ENCODE results near the gene C6orf15. TPM values are rescaled to one million over a fixed set of nuclear protein-coding genes. Genes with fewer than 3 reads are reported as not detected.

The C6orf15 gene
- total RNA-seq, 1 experiment from 2014 or later, result not detected

- H3K79me2 ChIP-seq (ENCODE audit: low read length), result no peaks in the 10 kb centered on the region
- no peak overlapping the region for H3K27ac ChIP-seq (ENCODE audit: low read length)
- H3K4me2 ChIP-seq (ENCODE audit: low read depth, low read length, poor library complexity, severe bottlenecking), result no peak overlapping the region
- no peak overlapping the region for H2AFZ ChIP-seq (ENCODE audit: low read length)
- no peaks in the 10 kb centered on the region for H3K4me1 ChIP-seq (ENCODE audit: low read length)
- H3K9me2 ChIP-seq (replicated peaks; ENCODE audit: insufficient read depth, low read length), result no peaks in the 10 kb centered on the region
- no peak overlapping the region for H3K9ac ChIP-seq (ENCODE audit: low read length)
- H3K27me3 ChIP-seq (ENCODE audit: low read length), result no peaks in the 10 kb centered on the region
- H3K4me3 ChIP-seq (ENCODE audit: low read length), result no peak overlapping the region
- no peaks in the 10 kb centered on the region for H4K20me1 ChIP-seq (ENCODE audit: insufficient read depth, low read depth, low read length)
- no peak for DNase-seq
- no peaks in the 10 kb centered on the region for H3K36me3 ChIP-seq (ENCODE audit: insufficient read depth, low read length)
- H3K9me3 ChIP-seq (ENCODE audit: low read length), result no peaks in the 10 kb centered on the region
Observed at GRCh38 chr6:31107052-31107451, 5.3 kb downstream of the C6orf15 start.

GRCh38 chr6:31103136-31103535 is 9.2 kb downstream of the C6orf15 start:
- Histone ChIP-seq H3K4me2 (ENCODE audit: low read depth, low read length, poor library complexity, severe bottlenecking) (no peak overlapping the region), H3K4me1 (ENCODE audit: low read length) (no peaks in the 10 kb centered on the region), H3K9ac (ENCODE audit: low read length) (no peak overlapping the region), H3K27me3 (ENCODE audit: low read length) (no peaks in the 10 kb centered on the region), H3K79me2 (ENCODE audit: low read length) (no peaks in the 10 kb centered on the region), H2AFZ (ENCODE audit: low read length) (no peak overlapping the region), H3K9me3 (ENCODE audit: low read length) (no peaks in the 10 kb centered on the region), H3K27ac (ENCODE audit: low read length) (no peak overlapping the region), H3K9me2 (replicated peaks; ENCODE audit: insufficient read depth, low read length) (no peaks in the 10 kb centered on the region), H3K4me3 (ENCODE audit: low read length) (no peak overlapping the region), H4K20me1 (ENCODE audit: insufficient read depth, low read depth, low read length) (no peaks in the 10 kb centered on the region), H3K36me3 (ENCODE audit: insufficient read depth, low read length) (no peaks in the 10 kb centered on the region)
- DNase-seq, result no peak

GRCh38 chr6:31098449-31098938 is 13.9 kb downstream of the C6orf15 start:
- Histone ChIP-seq H4K20me1 (ENCODE audit: insufficient read depth, low read depth, low read length) (no peaks in the 10 kb centered on the region), H3K4me1 (ENCODE audit: low read length) (no peaks in the 10 kb centered on the region), H3K4me3 (ENCODE audit: low read length) (no peak overlapping the region), H3K9me2 (replicated peaks; ENCODE audit: insufficient read depth, low read length) (no peaks in the 10 kb centered on the region), H3K36me3 (ENCODE audit: insufficient read depth, low read length) (no peaks in the 10 kb centered on the region), H3K27me3 (ENCODE audit: low read length) (no peaks in the 10 kb centered on the region), H3K79me2 (ENCODE audit: low read length) (no peaks in the 10 kb centered on the region), H2AFZ (ENCODE audit: low read length) (no peak overlapping the region), H3K9me3 (ENCODE audit: low read length) (no peaks in the 10 kb centered on the region), H3K9ac (ENCODE audit: low read length) (no peak overlapping the region), H3K27ac (ENCODE audit: low read length) (no peak overlapping the region), H3K4me2 (ENCODE audit: low read depth, low read length, poor library complexity, severe bottlenecking) (no peak overlapping the region)
- no peak for DNase-seq

GRCh38 chr6:31096656-31097055 is 15.7 kb downstream of the C6orf15 start:
- Histone ChIP-seq H3K36me3 (ENCODE audit: insufficient read depth, low read length) (no peaks in the 10 kb centered on the region), H3K9me2 (replicated peaks; ENCODE audit: insufficient read depth, low read length) (no peaks in the 10 kb centered on the region), H3K4me1 (ENCODE audit: low read length) (no peaks in the 10 kb centered on the region), H3K27ac (ENCODE audit: low read length) (no peak overlapping the region), H2AFZ (ENCODE audit: low read length) (no peak overlapping the region), H3K79me2 (ENCODE audit: low read length) (no peaks in the 10 kb centered on the region), H3K4me2 (ENCODE audit: low read depth, low read length, poor library complexity, severe bottlenecking) (no peak overlapping the region), H3K27me3 (ENCODE audit: low read length) (no peaks in the 10 kb centered on the region), H3K9ac (ENCODE audit: low read length) (no peak overlapping the region), H3K9me3 (ENCODE audit: low read length) (no peaks in the 10 kb centered on the region), H4K20me1 (ENCODE audit: insufficient read depth, low read depth, low read length) (no peaks in the 10 kb centered on the region), H3K4me3 (ENCODE audit: low read length) (no peak overlapping the region)
- no peak for DNase-seq

GRCh38 chr6:31096215-31096614 is 16.2 kb downstream of the C6orf15 start:
- no peaks in the 10 kb centered on the region for H4K20me1 ChIP-seq (ENCODE audit: insufficient read depth, low read depth, low read length)
- no peaks in the 10 kb centered on the region for H3K27me3 ChIP-seq (ENCODE audit: low read length)
- no peaks in the 10 kb centered on the region for H3K9me3 ChIP-seq (ENCODE audit: low read length)
- no peak for DNase-seq
- no peaks in the 10 kb centered on the region for H3K36me3 ChIP-seq (ENCODE audit: insufficient read depth, low read length)
- H3K9ac ChIP-seq (ENCODE audit: low read length), result no peak overlapping the region
- H3K4me2 ChIP-seq (ENCODE audit: low read depth, low read length, poor library complexity, severe bottlenecking), result no peak overlapping the region
- no peaks in the 10 kb centered on the region for H3K79me2 ChIP-seq (ENCODE audit: low read length)
- no peaks in the 10 kb centered on the region for H3K4me1 ChIP-seq (ENCODE audit: low read length)
- H2AFZ ChIP-seq (ENCODE audit: low read length), result no peak overlapping the region
- no peak overlapping the region for H3K27ac ChIP-seq (ENCODE audit: low read length)
- no peak overlapping the region for H3K4me3 ChIP-seq (ENCODE audit: low read length)
- H3K9me2 ChIP-seq (replicated peaks; ENCODE audit: insufficient read depth, low read length), result no peaks in the 10 kb centered on the region

- Histone ChIP-seq H3K27ac (ENCODE audit: low read length) (no peak overlapping the region), H3K9me3 (ENCODE audit: low read length) (no peaks in the 10 kb centered on the region), H3K36me3 (ENCODE audit: insufficient read depth, low read length) (no peaks in the 10 kb centered on the region), H3K4me1 (ENCODE audit: low read length) (no peaks in the 10 kb centered on the region), H3K79me2 (ENCODE audit: low read length) (no peaks in the 10 kb centered on the region), H3K9me2 (replicated peaks; ENCODE audit: insufficient read depth, low read length) (no peaks in the 10 kb centered on the region), H3K9ac (ENCODE audit: low read length) (no peak overlapping the region), H3K4me2 (ENCODE audit: low read depth, low read length, poor library complexity, severe bottlenecking) (no peak overlapping the region), H4K20me1 (ENCODE audit: insufficient read depth, low read depth, low read length) (no peaks in the 10 kb centered on the region), H3K27me3 (ENCODE audit: low read length) (no peaks in the 10 kb centered on the region), H2AFZ (ENCODE audit: low read length) (no peak overlapping the region), H3K4me3 (ENCODE audit: low read length) (no peak overlapping the region)
- no peak for DNase-seq
Observed at GRCh38 chr6:31094389-31094881, 17.9 kb downstream of the C6orf15 start.

- Histone ChIP-seq H3K36me3 (ENCODE audit: insufficient read depth, low read length) (no peaks in the 10 kb centered on the region), H3K9me2 (replicated peaks; ENCODE audit: insufficient read depth, low read length) (no peaks in the 10 kb centered on the region), H2AFZ (ENCODE audit: low read length) (no peak overlapping the region), H3K27me3 (ENCODE audit: low read length) (no peaks in the 10 kb centered on the region), H3K27ac (ENCODE audit: low read length) (no peak overlapping the region), H3K79me2 (ENCODE audit: low read length) (no peaks in the 10 kb centered on the region), H3K9me3 (ENCODE audit: low read length) (no peaks in the 10 kb centered on the region), H3K4me3 (ENCODE audit: low read length) (no peak overlapping the region), H4K20me1 (ENCODE audit: insufficient read depth, low read depth, low read length) (no peaks in the 10 kb centered on the region), H3K9ac (ENCODE audit: low read length) (no peak overlapping the region), H3K4me2 (ENCODE audit: low read depth, low read length, poor library complexity, severe bottlenecking) (no peak overlapping the region), H3K4me1 (ENCODE audit: low read length) (no peaks in the 10 kb centered on the region)
- DNase-seq, result no peak
Observed at GRCh38 chr6:31092769-31093505, 19.4 kb downstream of the C6orf15 start.

GRCh38 chr6:31092238-31092637 is 20.1 kb downstream of the C6orf15 start:
- Histone ChIP-seq H3K36me3 (ENCODE audit: insufficient read depth, low read length) (no peaks in the 10 kb centered on the region), H3K9me2 (replicated peaks; ENCODE audit: insufficient read depth, low read length) (no peaks in the 10 kb centered on the region), H3K4me3 (ENCODE audit: low read length) (no peak overlapping the region), H3K4me1 (ENCODE audit: low read length) (no peaks in the 10 kb centered on the region), H2AFZ (ENCODE audit: low read length) (no peak overlapping the region), H4K20me1 (ENCODE audit: insufficient read depth, low read depth, low read length) (no peaks in the 10 kb centered on the region), H3K4me2 (ENCODE audit: low read depth, low read length, poor library complexity, severe bottlenecking) (no peak overlapping the region), H3K27me3 (ENCODE audit: low read length) (no peaks in the 10 kb centered on the region), H3K9ac (ENCODE audit: low read length) (no peak overlapping the region), H3K9me3 (ENCODE audit: low read length) (no peaks in the 10 kb centered on the region), H3K79me2 (ENCODE audit: low read length) (no peaks in the 10 kb centered on the region), H3K27ac (ENCODE audit: low read length) (no peak overlapping the region)
- no peak for DNase-seq
